Mucosa of descending colon (tissue), 3 donors: Measurements from ENCODE around the gene SSR1. TPM values are rescaled to one million over a fixed set of nuclear protein-coding genes. Genes with fewer than 3 reads are reported as not detected.
A peak's percentile ranks its signal among the peaks of the same experiment; 100 is the strongest.
"Not testable (repeated sequence)": the region's sequence is repeated elsewhere in the genome, so short reads cannot be mapped to it uniquely, and the experiment has no call there.

ENCODE experiments used
- ATAC-seq: fragments of 200-7000 bp; cut with Tn5 transposase; one replicate; pipeline ENCODE4 v1.9.1; 2020; ENCODE audit warnings: mild to moderate bottlenecking, moderate library complexity
- DNase-seq, 3 donors: peaks; one replicate each; pipeline ENCODE4 v3.0.0-alpha.2; 2020
- H3K36me3 ChIP-seq: fragments of 200-600 bp; one replicate; pipeline ENCODE4 v1.8.0; 2021; ENCODE audit warnings: low read depth, mild to moderate bottlenecking
- H3K4me1 ChIP-seq: fragments of 200-600 bp; one replicate; pipeline ENCODE4 v1.8.0; 2021; ENCODE audit warnings: low read depth, mild to moderate bottlenecking
- H3K4me3 ChIP-seq: fragments of 200-600 bp; one replicate; pipeline ENCODE4 v1.8.0; 2021; ENCODE audit warnings: mild to moderate bottlenecking
- H3K9me3 ChIP-seq: fragments of 200-600 bp; one replicate; pipeline ENCODE4 v1.8.0; 2021; ENCODE audit warnings: mild to moderate bottlenecking
- intact Hi-C, 2 donors: fragments of 100-400 bp; cut with DNase I in 1 of 2; cut with micrococcal nuclease in 1 of 2; formaldehyde crosslinking; loops; one replicate each; pipeline versions ENCODE4 v1.11.0 to v1.11.1; 2022; cut with DNase I, micrococcal nuclease
- total RNA-seq, 3 donors: library from RNA; stranded (reverse); fragmentation: NEBNext Ultra II Directional in 2 of 3; extraction: Animal tissue kit (Norgen Biotek cat#: 25700) in 2 of 3; gene quantifications; one replicate each; pipeline versions ENCODE4 v1.2.1 to v1.2.4, GENCODE V29; 2021 to 2023
- TF ChIP-seq, protein P1 (sequence below): fragments of 200-600 bp; IDR thresholded peaks from one replicate; pipeline ENCODE4 v1.8.0; 2022; ENCODE audit warnings: antibody characterized with exemption, mild to moderate bottlenecking
- donor health status: DM: no; HTN: no; CAD: no; lungs with moderate emphysema.
- donor health status: DM: no; HTN: no; CAD: no.
- donor health status: DM: no; HTN: yes; CAD: no.

The SSR1 gene
- total RNA-seq, 3 donors from 2014 or later: 83.2 to 139 (median 99.4) TPM

DNA sequence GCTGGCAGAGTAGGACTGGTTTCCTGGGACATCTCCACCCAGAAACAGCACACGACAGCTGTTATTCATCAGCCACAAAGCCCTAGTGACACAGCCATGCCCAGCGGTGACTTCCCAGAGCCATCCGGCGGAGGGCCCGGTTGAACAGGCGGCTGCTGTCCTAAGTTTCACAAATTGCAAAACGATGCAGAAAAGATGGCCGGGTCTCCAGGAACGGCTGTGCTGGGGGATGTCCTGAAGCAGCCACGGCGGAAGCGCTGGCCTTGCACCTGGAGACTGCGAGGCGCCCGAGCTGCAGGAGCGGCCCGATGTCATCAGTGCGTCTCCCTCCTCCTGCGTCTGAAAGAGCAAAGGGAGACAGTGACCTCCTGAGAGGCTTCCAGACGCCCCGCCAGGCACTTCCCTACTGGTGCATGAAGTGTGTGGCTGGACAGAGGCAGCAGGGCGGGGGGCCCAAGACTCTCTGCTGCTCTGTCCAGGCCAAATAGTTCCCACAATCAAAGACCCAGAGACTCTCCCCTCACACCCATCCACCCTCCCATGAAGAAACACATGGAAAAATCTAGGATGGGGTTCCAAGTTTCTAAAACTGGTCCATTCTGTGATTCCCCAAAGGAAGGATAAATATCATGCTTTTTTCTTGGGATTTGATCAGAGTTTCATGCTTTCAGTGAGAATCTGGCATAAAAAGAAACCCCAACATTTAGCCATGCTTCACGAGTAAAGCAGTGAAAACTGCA lies 44.0 kb downstream of the SSR1 start:
- intact Hi-C loops: no loop called here
- ATAC-seq: no peak

DNA sequence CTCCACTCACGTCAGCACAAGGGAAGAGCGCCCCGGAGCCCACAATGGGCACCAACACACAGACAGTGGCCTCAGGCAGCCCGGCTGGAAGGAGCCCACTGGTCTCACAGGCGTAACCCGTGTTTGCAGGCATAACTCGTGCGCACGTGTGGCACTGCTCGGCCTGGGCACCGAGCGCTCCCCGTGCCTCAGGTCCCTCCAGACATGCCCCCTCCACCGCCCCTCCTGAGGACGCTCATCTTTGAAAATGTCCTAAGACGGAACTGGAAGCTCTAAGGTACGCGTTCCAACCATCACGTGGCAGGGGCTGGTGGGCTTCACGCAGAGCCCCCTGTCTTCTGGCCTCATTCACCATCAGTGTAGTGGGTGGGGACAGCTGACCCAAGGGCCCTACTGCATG lies 44.6 kb downstream of the SSR1 start:
- TF ChIP-seq, protein P1, sequence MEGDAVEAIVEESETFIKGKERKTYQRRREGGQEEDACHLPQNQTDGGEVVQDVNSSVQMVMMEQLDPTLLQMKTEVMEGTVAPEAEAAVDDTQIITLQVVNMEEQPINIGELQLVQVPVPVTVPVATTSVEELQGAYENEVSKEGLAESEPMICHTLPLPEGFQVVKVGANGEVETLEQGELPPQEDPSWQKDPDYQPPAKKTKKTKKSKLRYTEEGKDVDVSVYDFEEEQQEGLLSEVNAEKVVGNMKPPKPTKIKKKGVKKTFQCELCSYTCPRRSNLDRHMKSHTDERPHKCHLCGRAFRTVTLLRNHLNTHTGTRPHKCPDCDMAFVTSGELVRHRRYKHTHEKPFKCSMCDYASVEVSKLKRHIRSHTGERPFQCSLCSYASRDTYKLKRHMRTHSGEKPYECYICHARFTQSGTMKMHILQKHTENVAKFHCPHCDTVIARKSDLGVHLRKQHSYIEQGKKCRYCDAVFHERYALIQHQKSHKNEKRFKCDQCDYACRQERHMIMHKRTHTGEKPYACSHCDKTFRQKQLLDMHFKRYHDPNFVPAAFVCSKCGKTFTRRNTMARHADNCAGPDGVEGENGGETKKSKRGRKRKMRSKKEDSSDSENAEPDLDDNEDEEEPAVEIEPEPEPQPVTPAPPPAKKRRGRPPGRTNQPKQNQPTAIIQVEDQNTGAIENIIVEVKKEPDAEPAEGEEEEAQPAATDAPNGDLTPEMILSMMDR: no peak
- no peak for ATAC-seq
- DNase-seq: no peak
- no peaks in the 10 kb centered on the region for H3K9me3 ChIP-seq
- intact Hi-C loops: no loop called here
- H3K4me3 ChIP-seq: no peak overlapping the region
- no peaks in the 10 kb centered on the region for H3K36me3 ChIP-seq
- no peaks in the 10 kb centered on the region for H3K4me1 ChIP-seq

More for the DNA sequence above, 44.0 kb downstream of the SSR1 start:
- Histone ChIP-seq H3K36me3 (no peaks in the 10 kb centered on the region), H3K4me1 (no peaks in the 10 kb centered on the region), H3K4me3 (no peak overlapping the region), H3K9me3 (no peaks in the 10 kb centered on the region)
- DNase-seq: no peak
- TF ChIP-seq, protein P1: no peak

DNA sequence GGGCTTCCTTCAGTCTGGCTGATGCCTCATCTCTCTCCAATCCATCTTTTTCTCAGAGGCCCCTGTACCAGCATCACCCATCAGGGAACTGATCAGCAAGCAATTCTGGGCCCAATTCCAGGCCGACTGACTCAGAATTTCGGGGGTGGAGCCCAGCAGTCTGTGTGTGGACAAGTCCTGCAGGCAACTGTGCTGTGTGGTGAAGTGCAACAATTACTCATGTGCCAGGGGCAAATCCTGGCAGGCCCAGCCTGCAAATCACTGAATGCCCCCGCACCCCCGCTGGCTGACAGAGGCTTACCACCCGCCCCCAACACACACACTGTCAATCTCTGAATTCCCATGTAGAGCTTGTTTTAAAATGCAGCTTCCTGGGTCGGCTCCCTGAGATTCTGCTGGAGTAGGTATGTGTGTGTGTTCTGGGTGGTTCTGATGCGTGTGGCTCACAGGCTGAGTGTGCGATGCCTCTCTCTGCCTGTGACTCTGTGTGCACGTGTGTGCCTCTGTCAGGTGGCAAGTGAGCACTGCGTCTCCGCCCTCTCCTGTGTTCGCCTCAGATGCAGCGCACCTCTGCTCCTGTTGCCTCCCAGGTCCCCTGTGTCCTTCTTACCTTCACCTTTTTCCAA lies 45.4 kb downstream of the SSR1 start:
- peak; percentile 51 for ATAC-seq
- DNase-seq: peak in 1 of 3 donors; percentile 42
- Histone ChIP-seq H3K4me3 (no peak overlapping the region), H3K36me3 (no peaks in the 10 kb centered on the region), H3K4me1 (no peaks in the 10 kb centered on the region), H3K9me3 (no peaks in the 10 kb centered on the region)
- intact Hi-C loops: no loop called here
- TF ChIP-seq, protein P1: no peak

DNA sequence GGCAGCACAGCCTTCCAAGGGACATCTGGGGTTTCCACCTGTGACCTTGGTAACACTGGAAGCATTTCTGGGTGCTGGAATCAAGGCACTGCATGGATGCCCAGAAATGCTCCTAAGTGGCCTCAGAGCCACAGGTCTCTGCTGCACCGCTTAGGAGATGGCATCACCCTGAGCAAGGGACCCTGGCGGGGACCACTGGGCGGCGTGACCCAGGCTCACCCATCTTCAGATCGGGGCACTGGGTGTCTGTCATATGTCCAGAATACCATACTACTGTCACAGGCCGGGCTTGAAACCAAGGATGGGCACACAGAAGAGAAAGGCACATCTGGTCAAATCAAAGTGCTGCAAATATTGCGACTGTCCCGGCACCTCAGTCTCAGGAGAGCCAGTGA lies 45.9 kb downstream of the SSR1 start:
- peaks cover under 1% of the 10 kb centered on the region for H3K4me1 ChIP-seq
- intact Hi-C loops: no loop called here
- no peak overlapping the region for H3K4me3 ChIP-seq
- no peaks in the 10 kb centered on the region for H3K9me3 ChIP-seq
- H3K36me3 ChIP-seq: no peaks in the 10 kb centered on the region
- TF ChIP-seq, protein P1: no peak
- no peak for DNase-seq
- ATAC-seq: no peak

DNA sequence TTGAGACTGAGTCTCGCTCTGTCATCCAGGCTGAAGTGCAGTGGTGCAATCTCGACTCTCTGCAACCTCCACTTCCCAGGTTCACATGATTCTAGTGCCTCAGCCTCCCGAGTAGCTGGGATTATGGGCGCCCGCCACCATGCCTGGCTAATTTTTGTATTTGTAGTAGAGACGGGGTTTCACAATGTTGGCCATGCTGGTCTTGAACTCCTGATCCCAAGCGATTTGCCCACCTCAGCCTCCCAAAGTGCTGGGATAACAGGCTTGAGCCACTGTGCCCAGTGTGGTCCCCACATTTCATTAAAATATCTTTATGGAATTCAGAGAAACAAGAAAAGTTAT lies 47.6 kb downstream of the SSR1 start:
- ATAC-seq, H3K9me3 ChIP-seq, H3K4me3 ChIP-seq, H3K4me1 ChIP-seq, intact Hi-C loops, H3K36me3 ChIP-seq: not testable (repeated sequence)
- peak in 1 of 3 donors; percentile 7 for DNase-seq

DNA sequence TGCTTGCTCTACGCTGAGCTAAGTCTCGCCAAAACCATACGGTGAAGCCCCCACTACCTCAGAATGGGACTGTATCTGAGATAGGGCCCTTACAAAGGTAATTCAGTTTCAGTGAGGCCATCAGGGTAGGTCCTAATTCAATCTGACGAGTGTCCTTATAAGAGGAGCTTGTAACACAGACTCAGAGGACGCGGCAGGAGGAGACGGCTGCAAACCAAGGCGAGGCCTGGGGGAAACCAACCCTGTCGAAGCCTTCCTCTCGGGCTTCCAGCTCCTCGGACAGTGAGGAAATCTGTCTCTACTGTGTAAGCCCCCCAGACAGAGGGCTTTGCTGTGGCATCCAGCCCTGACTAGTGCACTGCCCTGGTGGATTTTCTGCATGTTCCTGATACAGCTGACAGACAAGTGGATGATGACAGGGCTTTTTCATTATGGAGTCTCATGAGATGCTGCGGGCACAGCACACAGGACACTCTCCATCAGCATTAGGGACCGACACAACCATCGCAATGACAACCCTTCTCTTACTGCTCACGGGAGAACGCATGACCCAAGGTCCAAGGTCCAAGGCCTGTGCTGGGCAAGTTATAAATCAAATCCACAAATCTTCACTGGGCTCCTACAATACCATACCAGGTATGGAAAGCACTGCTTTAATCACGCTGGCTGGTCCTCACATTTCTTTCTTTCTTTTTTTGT lies 48.2 kb downstream of the SSR1 start:
- intact Hi-C loops: no loop called here
- no peak overlapping the region for H3K4me3 ChIP-seq
- H3K36me3 ChIP-seq: no peaks in the 10 kb centered on the region
- ATAC-seq (no peak), DNase-seq (peak in 1 of 3 donors; percentile 21)
- H3K4me1 ChIP-seq: peaks cover 11% of the 10 kb centered on the region
- no peaks in the 10 kb centered on the region for H3K9me3 ChIP-seq
- TF ChIP-seq, protein P1: no peak
